Measurements from ENCODE around the gene NDUFAF2.

DNA sequence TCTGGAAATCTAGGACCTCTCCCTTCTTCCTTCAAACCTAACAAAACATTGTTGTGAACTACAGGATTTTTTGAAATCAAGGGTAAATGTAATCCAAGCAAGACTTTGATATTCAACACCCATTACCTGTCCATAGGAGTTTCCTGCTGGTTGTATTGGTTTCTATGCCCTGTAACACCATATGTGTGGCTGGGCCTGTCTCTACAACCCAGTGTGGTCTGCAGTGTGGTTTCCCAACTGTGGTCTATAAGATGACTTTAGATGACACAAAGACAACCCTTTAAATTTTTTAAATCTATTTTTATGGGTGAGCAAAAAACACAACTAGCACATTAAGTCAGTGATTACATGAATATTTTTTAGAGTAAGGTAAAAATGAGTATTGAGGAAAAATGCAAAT lies 124.1 kb downstream of the NDUFAF2 start:
- TF ChIP-seq GATA2 (IDR thresholded peaks at IDR 0.05; ENCODE audit: low read depth, low read length) (no peak), GATA3 (IDR thresholded peaks at IDR 0.05; ENCODE audit: low read depth, low read length) (no peak)

Measured in SH-SY5Y (cell line).